ENCODE results near the gene PRG2.

- no peak for TF ChIP-seq POLR2AphosphoS5 (IDR thresholded peaks at IDR 0.05)
- TF ChIP-seq CTCF (IDR thresholded peaks at IDR 0.05) = peak; percentile 2 to 78
- no peak for TF ChIP-seq POLR2A (IDR thresholded peaks at IDR 0.05)
Measured at GRCh38 chr11:57345555-57346211, 44.8 kb downstream of the PRG2 start.
